Ishikawa (cell line): Measurements from ENCODE around the gene SEMA5A.

Experiments used
- CEBPB ChIP-seq: IDR thresholded peaks from 2 replicates; pipeline ENCODE4 v1.6.1; 2012
- CREB1 ChIP-seq: IDR thresholded peaks from 2 replicates; pipeline ENCODE4 v1.6.1; 2012; ENCODE audit warnings: low read depth
- EGR1 ChIP-seq: IDR thresholded peaks from 2 replicates; pipeline ENCODE4 v1.6.1; 2012
- EP300 ChIP-seq: IDR thresholded peaks from 2 replicates; pipeline ENCODE4 v1.6.1; 2012; ENCODE audit warnings: borderline replicate concordance
- FOXM1 ChIP-seq: IDR thresholded peaks from 2 replicates; pipeline ENCODE4 v1.6.1; 2012; ENCODE audit warnings: low read depth, borderline replicate concordance
- NFIC ChIP-seq: IDR thresholded peaks from 2 replicates; pipeline ENCODE4 v1.6.1; 2012
- RAD21 ChIP-seq: IDR thresholded peaks from 2 replicates; pipeline ENCODE4 v1.6.1; 2012; ENCODE audit warnings: low read depth
- TAF1 ChIP-seq: IDR thresholded peaks from 2 replicates; pipeline ENCODE4 v1.6.1; 2012; ENCODE audit warnings: low read depth, mild to moderate bottlenecking
- TCF12 ChIP-seq: IDR thresholded peaks from 2 replicates; pipeline ENCODE4 v1.6.1; 2012; ENCODE audit warnings: low read depth
- TEAD4 ChIP-seq: IDR thresholded peaks from 2 replicates; pipeline ENCODE4 v1.6.1; 2012
- YY1 ChIP-seq: IDR thresholded peaks from 2 replicates; pipeline ENCODE4 v1.6.1; 2012; ENCODE audit warnings: low read depth
- ZBTB7A ChIP-seq: IDR thresholded peaks from 2 replicates; pipeline ENCODE4 v1.6.1; 2012; ENCODE audit warnings: low read depth
- TF ChIP-seq, protein P1 (sequence below): IDR thresholded peaks from 2 replicates; pipeline ENCODE4 v1.6.1; 2012
- TF ChIP-seq, protein P2 (sequence below): IDR thresholded peaks from 2 replicates; pipeline ENCODE4 v1.6.1; 2012; ENCODE audit warnings: low read depth, mild to moderate bottlenecking
- TF ChIP-seq, protein P3 (sequence below): IDR thresholded peaks from 2 replicates; pipeline ENCODE4 v1.6.1; 2012

Gene SEMA5A

DNA sequence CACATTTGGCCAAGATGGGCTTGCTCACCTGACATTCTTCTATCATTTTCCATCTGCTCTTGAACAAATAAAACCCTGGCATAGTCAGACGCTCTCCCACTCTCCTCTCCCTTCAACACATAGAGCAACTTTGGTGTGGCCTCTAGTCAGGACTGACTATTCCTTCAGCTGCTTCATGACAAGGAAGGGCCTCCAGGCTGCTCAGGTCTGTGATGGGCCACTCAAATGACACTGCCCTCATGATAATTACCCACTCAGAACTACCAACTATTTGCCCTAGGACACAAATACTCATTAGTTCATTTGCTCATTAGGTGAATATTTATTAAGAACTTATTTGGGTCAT lies 376.3 kb downstream of the SEMA5A start:
- TF ChIP-seq, protein P1, sequence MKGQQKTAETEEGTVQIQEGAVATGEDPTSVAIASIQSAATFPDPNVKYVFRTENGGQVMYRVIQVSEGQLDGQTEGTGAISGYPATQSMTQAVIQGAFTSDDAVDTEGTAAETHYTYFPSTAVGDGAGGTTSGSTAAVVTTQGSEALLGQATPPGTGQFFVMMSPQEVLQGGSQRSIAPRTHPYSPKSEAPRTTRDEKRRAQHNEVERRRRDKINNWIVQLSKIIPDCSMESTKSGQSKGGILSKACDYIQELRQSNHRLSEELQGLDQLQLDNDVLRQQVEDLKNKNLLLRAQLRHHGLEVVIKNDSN: no peak
- TF ChIP-seq NFIC (no peak), TCF12 (no peak)

- TF ChIP-seq TEAD4 (no peak), CREB1 (no peak), YY1 (no peak)
Measured at GRCh38 chr5:9168791-9169556, 376.9 kb downstream of the SEMA5A start.

DNA sequence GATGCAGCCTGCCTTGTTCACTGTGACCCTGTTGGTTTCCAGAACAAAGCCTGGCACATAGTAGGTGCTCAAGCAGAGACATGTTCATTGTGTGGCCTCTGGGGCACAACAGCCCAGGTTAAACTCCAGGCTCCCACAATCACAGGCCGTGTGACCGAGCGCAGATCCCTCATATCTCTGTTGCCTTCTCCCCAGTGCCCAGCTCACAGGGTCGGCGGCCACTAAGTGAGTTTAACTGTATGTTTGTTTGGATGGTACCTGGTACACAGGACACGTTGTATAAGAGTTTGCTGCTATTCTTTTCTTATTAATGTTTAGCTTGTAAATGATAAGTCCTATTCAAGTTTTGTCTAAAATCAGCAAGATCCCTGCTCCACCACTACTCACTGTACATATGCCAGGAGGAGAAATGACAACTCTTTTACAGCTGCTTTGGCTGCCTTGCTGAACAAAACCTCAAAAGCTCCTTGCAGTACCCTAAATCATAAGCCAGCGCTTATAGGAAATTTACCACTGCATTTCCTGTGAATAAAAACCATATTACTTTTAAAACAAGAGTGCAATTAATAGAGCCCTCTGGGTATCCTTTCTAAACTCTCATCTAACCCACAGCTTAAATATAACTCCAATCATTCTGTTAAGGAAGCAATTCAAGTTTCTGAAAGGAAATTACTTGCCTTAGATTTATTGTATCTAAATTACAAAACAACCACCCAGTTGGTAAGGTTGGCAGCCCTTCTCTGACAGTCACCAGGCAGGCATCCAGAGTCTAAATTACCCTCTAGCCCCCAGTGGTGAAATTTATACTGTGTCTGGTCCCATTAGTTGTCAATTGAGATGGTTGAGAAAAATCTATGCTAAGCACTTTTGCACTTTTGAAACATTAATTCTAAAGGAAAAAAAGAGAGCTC lies 379.4 kb downstream of the SEMA5A start:
- TF ChIP-seq YY1 (no peak), CEBPB (no peak), ZBTB7A (no peak), EP300 (no peak), NFIC (no peak)
- TF ChIP-seq, protein P2, sequence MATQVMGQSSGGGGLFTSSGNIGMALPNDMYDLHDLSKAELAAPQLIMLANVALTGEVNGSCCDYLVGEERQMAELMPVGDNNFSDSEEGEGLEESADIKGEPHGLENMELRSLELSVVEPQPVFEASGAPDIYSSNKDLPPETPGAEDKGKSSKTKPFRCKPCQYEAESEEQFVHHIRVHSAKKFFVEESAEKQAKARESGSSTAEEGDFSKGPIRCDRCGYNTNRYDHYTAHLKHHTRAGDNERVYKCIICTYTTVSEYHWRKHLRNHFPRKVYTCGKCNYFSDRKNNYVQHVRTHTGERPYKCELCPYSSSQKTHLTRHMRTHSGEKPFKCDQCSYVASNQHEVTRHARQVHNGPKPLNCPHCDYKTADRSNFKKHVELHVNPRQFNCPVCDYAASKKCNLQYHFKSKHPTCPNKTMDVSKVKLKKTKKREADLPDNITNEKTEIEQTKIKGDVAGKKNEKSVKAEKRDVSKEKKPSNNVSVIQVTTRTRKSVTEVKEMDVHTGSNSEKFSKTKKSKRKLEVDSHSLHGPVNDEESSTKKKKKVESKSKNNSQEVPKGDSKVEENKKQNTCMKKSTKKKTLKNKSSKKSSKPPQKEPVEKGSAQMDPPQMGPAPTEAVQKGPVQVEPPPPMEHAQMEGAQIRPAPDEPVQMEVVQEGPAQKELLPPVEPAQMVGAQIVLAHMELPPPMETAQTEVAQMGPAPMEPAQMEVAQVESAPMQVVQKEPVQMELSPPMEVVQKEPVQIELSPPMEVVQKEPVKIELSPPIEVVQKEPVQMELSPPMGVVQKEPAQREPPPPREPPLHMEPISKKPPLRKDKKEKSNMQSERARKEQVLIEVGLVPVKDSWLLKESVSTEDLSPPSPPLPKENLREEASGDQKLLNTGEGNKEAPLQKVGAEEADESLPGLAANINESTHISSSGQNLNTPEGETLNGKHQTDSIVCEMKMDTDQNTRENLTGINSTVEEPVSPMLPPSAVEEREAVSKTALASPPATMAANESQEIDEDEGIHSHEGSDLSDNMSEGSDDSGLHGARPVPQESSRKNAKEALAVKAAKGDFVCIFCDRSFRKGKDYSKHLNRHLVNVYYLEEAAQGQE: no peak
- TF ChIP-seq, protein P3, sequence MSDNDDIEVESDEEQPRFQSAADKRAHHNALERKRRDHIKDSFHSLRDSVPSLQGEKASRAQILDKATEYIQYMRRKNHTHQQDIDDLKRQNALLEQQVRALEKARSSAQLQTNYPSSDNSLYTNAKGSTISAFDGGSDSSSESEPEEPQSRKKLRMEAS: no peak

- TF ChIP-seq CREB1 (no peak), YY1 (no peak), NFIC (no peak), RAD21 (no peak), ZBTB7A (no peak), TCF12 (no peak), TEAD4 (no peak), CEBPB (no peak), EGR1 (no peak), FOXM1 (no peak), TAF1 (no peak), EP300 (no peak)
- TF ChIP-seq, protein P3: no peak
- TF ChIP-seq, protein P2: no peak
- TF ChIP-seq, protein P1: no peak
Measured at GRCh38 chr5:9165546-9165945, 380.3 kb downstream of the SEMA5A start.

DNA sequence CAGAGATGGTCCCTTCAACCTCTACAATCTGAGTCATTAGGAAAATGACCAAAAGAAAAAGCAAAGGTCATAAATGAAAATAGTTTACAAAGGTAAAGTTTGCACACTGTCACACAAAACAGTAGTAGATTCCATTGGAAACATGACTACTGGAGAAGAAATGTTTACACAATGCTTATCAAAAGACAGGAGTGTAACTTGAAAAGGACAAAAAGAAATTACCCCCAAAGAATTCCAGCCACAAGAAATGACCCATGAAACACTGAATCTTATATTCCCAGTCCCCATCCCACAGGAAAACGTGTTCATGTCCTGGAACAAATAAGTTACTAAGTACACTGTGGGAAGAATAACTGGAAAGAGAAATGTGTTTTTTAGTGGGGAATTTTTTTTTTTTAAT lies 385.1 kb downstream of the SEMA5A start:
- TF ChIP-seq EGR1: no peak
- TF ChIP-seq CEBPB: no peak
- no peak for TF ChIP-seq CREB1
- no peak for TF ChIP-seq NFIC
- TF ChIP-seq, protein P3: no peak
- TF ChIP-seq, protein P1: no peak
- TF ChIP-seq TAF1: no peak
- TF ChIP-seq TEAD4: no peak
- TF ChIP-seq TCF12: no peak
- no peak for TF ChIP-seq ZBTB7A
- TF ChIP-seq, protein P2: no peak
- no peak for TF ChIP-seq EP300
- TF ChIP-seq RAD21: no peak
- no peak for TF ChIP-seq YY1
- no peak for TF ChIP-seq FOXM1
